Measurements from ENCODE around the gene SGMS2. TPM values are rescaled to one million over a fixed set of nuclear protein-coding genes. Genes with fewer than 3 reads are reported as not detected.
"Not testable (repeated sequence)": the region's sequence is repeated elsewhere in the genome, so short reads cannot be mapped to it uniquely, and the experiment has no call there.

SGMS2 gene
- total RNA-seq, 1 donor from 2014 or later, result 1.1 TPM

DNA sequence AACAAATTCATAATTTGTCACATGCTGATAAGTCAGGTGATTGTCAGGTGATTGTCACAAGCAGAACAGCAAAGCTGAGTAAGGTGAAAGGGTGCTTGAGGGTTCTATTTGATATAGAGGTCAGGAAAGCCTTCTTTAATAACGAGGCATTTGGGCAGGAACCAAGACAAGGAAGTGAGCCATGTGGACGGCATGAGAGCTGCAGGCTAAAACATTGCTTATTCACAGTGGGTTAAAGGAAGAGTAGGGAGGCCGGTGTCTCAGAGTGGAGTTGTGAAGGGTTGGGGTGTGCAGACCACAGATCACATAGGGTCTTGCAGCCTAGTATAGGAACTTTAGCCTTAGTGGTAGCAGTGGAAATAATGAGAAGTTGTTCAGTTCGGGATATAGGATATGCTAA is 75.3 kb downstream of the SGMS2 start:
- H3K27me3 ChIP-seq, result no peaks in the 10 kb centered on the region
- DNase-seq (ENCODE audit: low spot score), result no peak
- H3K4me3 ChIP-seq, result no peak overlapping the region
- H3K79me2 ChIP-seq (ENCODE audit: low read depth), result no peaks in the 10 kb centered on the region
- H3K4me2 ChIP-seq, result no peak overlapping the region
- no peaks in the 10 kb centered on the region for H3K9me3 ChIP-seq (ENCODE audit: low read depth)
- H3K27ac Mint-ChIP-seq, result no peak overlapping the region
- H3K27me3 Mint-ChIP-seq (ENCODE audit: insufficient read depth, low read depth), result no peaks in the 10 kb centered on the region
- no peak overlapping the region for H3K27ac ChIP-seq
- H3K4me1 ChIP-seq, result peaks cover under 1% of the 10 kb centered on the region
- H3K9ac ChIP-seq, result no peak overlapping the region
- H3K9me3 Mint-ChIP-seq, result no peaks in the 10 kb centered on the region
- H2AFZ ChIP-seq (replicated peaks), result no peak overlapping the region
- H3F3A ChIP-seq (ENCODE audit: low read depth), result no peaks in the 10 kb centered on the region
- H4K20me1 ChIP-seq (ENCODE audit: low read depth), result no peaks in the 10 kb centered on the region
- H3K36me3 Mint-ChIP-seq, result no peaks in the 10 kb centered on the region
- H3K4me3 Mint-ChIP-seq, result no peak overlapping the region
- H3K36me3 ChIP-seq, result no peaks in the 10 kb centered on the region
- H3K4me1 Mint-ChIP-seq, result no peaks in the 10 kb centered on the region
- TF ChIP-seq, protein P1, sequence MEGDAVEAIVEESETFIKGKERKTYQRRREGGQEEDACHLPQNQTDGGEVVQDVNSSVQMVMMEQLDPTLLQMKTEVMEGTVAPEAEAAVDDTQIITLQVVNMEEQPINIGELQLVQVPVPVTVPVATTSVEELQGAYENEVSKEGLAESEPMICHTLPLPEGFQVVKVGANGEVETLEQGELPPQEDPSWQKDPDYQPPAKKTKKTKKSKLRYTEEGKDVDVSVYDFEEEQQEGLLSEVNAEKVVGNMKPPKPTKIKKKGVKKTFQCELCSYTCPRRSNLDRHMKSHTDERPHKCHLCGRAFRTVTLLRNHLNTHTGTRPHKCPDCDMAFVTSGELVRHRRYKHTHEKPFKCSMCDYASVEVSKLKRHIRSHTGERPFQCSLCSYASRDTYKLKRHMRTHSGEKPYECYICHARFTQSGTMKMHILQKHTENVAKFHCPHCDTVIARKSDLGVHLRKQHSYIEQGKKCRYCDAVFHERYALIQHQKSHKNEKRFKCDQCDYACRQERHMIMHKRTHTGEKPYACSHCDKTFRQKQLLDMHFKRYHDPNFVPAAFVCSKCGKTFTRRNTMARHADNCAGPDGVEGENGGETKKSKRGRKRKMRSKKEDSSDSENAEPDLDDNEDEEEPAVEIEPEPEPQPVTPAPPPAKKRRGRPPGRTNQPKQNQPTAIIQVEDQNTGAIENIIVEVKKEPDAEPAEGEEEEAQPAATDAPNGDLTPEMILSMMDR (IDR thresholded peaks at IDR 0.05), result no peak
- no peak for TF ChIP-seq EZH2phosphoT487 (IDR thresholded peaks at IDR 0.05)
- TF ChIP-seq EZH2 (IDR thresholded peaks at IDR 0.05), result no peak

DNA sequence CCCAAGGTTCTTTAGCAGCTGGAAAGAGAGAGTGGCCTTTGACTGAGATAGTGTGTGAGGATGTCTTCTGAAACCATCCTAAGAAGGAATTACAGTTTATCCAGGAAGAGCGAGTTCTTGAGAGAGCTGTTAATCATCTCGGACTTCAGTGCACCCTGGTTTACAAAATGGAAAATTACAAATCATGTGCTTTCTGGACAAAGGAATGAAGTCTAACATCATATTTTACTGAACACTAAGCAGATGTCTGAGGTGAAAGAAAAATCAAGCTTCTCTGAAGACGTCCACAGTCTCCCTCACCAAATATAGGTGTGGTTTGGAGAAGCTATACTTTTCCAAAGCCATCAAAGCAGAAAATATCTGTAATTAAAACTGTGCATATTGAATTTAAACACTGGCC is 75.8 kb downstream of the SGMS2 start:
- no peak for DNase-seq (ENCODE audit: low spot score)
- no peaks in the 10 kb centered on the region for H3K36me3 ChIP-seq
- H3F3A ChIP-seq (ENCODE audit: low read depth), result no peaks in the 10 kb centered on the region
- no peaks in the 10 kb centered on the region for H4K20me1 ChIP-seq (ENCODE audit: low read depth)
- H3K27me3 ChIP-seq, result no peaks in the 10 kb centered on the region
- no peak overlapping the region for H3K9ac ChIP-seq
- H3K4me3 ChIP-seq, result no peak overlapping the region
- TF ChIP-seq EZH2 (IDR thresholded peaks at IDR 0.05) (no peak), EZH2phosphoT487 (IDR thresholded peaks at IDR 0.05) (no peak)
- TF ChIP-seq, protein P1 (IDR thresholded peaks at IDR 0.05), result no peak
- H3K4me2 ChIP-seq, result no peak overlapping the region
- H3K79me2 ChIP-seq (ENCODE audit: low read depth), result no peaks in the 10 kb centered on the region
- Mint-ChIP-seq H3K9me3 (no peaks in the 10 kb centered on the region), H3K36me3 (no peaks in the 10 kb centered on the region), H3K27me3 (ENCODE audit: insufficient read depth, low read depth) (no peaks in the 10 kb centered on the region), H3K4me1 (no peaks in the 10 kb centered on the region), H3K27ac (no peak overlapping the region), H3K4me3 (no peak overlapping the region)
- no peak overlapping the region for H2AFZ ChIP-seq (replicated peaks)
- H3K4me1 ChIP-seq, result no peaks in the 10 kb centered on the region
- no peaks in the 10 kb centered on the region for H3K9me3 ChIP-seq (ENCODE audit: low read depth)
- H3K27ac ChIP-seq, result no peak overlapping the region

DNA sequence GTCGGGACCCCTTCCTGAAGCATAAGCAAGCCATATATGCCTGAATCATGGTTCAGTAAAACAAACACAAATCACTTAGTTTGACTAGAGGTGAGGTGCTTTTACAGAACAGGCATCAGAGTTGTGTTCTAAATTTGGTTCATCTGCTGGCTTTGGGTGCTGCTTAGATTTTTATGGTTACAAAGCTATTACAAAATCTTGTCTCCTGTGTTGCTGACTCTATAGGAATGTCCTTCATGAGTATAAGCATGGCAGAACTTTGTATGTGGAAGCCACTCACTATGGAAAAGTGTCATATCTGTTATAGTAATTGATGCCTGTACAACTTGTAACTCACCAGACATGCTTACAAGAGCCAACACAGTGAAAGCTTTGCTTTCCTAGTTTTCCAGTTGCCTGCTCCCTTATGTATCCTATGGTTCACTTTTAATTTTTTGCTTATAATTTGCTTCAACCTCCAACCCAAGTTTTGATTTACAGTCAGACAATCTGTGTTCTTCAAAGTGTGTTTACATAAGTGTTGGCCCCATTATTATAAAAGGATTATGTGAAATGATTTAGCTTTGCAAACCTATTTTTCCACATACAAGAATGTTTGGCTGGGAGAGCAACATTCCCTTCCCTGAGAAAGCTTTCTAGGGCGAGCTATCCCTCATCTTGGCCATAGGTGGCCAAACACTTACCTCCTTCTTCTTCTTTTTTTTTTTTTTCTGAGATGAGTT is 76.6 kb downstream of the SGMS2 start:
- Mint-ChIP-seq H3K9me3 (no peaks in the 10 kb centered on the region), H3K4me3 (no peak overlapping the region), H3K4me1 (no peaks in the 10 kb centered on the region), H3K27me3 (ENCODE audit: insufficient read depth, low read depth) (no peaks in the 10 kb centered on the region), H3K36me3 (no peaks in the 10 kb centered on the region), H3K27ac (no peak overlapping the region)
- no peak for DNase-seq (ENCODE audit: low spot score)
- no peaks in the 10 kb centered on the region for H3K79me2 ChIP-seq (ENCODE audit: low read depth)
- no peaks in the 10 kb centered on the region for H4K20me1 ChIP-seq (ENCODE audit: low read depth)
- no peaks in the 10 kb centered on the region for H3K36me3 ChIP-seq
- no peak overlapping the region for H3K27ac ChIP-seq
- no peak for TF ChIP-seq EZH2phosphoT487 (IDR thresholded peaks at IDR 0.05)
- no peak overlapping the region for H3K9ac ChIP-seq
- H3K9me3 ChIP-seq (ENCODE audit: low read depth), result no peaks in the 10 kb centered on the region
- H3F3A ChIP-seq (ENCODE audit: low read depth), result no peaks in the 10 kb centered on the region
- H3K4me2 ChIP-seq, result no peak overlapping the region
- H3K27me3 ChIP-seq, result no peaks in the 10 kb centered on the region
- no peak overlapping the region for H2AFZ ChIP-seq (replicated peaks)
- H3K4me1 ChIP-seq, result no peaks in the 10 kb centered on the region
- H3K4me3 ChIP-seq, result no peak overlapping the region

DNA sequence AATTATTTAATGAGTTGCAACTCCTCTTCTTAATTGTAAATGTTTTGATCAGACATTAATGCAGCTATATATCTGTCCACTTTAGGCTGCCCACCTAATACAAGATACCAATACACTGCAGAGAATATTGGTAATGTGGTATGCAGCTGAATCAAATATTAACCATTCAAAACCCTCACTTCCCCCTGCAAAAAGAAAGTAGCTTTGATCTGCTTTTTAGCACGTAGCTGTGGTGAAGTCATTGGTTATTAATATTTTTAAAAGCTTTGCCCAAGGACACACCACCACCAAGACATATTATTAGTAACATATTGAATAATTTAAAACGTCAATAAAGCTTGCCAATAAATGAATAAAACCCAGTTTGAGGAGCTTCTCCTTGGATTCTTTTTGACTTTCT is 78.0 kb downstream of the SGMS2 start:
- Mint-ChIP-seq H3K4me3 (no peak overlapping the region), H3K9me3 (no peaks in the 10 kb centered on the region), H3K27me3 (ENCODE audit: insufficient read depth, low read depth) (no peaks in the 10 kb centered on the region), H3K36me3 (no peaks in the 10 kb centered on the region), H3K4me1 (no peaks in the 10 kb centered on the region), H3K27ac (no peak overlapping the region)
- TF ChIP-seq EZH2phosphoT487 (IDR thresholded peaks at IDR 0.05) (no peak), EZH2 (IDR thresholded peaks at IDR 0.05) (no peak)
- TF ChIP-seq, protein P1 (IDR thresholded peaks at IDR 0.05), result no peak
- Histone ChIP-seq H3K9me3 (ENCODE audit: low read depth) (no peaks in the 10 kb centered on the region), H3K9ac (no peak overlapping the region), H4K20me1 (ENCODE audit: low read depth) (no peaks in the 10 kb centered on the region), H3K79me2 (ENCODE audit: low read depth) (no peaks in the 10 kb centered on the region), H2AFZ (replicated peaks) (no peak overlapping the region), H3K4me3 (no peak overlapping the region), H3K27ac (no peak overlapping the region), H3K4me2 (no peak overlapping the region), H3F3A (ENCODE audit: low read depth) (no peaks in the 10 kb centered on the region), H3K27me3 (no peaks in the 10 kb centered on the region), H3K36me3 (no peaks in the 10 kb centered on the region), H3K4me1 (peaks cover 6% of the 10 kb centered on the region)
- DNase-seq (ENCODE audit: low spot score), result no peak

DNA sequence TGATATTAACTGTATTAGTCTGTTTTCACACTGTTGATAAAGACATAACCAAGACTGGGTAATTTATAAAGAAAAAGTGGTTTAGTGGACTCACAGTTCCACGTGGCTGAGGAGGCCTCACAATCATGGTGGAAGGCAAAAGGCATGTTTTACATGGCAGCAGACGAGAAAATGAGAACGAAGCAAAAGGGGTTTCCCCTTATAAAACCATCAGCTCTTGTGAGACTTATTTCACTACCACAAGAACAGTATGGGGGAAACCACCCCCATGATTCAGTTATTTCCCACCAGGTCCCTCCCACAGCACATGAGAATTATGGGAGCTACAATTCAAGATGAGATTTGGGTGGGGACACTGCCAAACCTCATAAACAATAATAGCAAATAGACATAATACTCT is 80.3 kb downstream of the SGMS2 start:
- not testable (repeated sequence) for H3K27me3 ChIP-seq; H2AFZ ChIP-seq (replicated peaks); H3K36me3 Mint-ChIP-seq; H3K9me3 Mint-ChIP-seq; H3F3A ChIP-seq (ENCODE audit: low read depth); DNase-seq (ENCODE audit: low spot score); H4K20me1 ChIP-seq (ENCODE audit: low read depth); H3K4me3 ChIP-seq; H3K27ac ChIP-seq; H3K79me2 ChIP-seq (ENCODE audit: low read depth); H3K9me3 ChIP-seq (ENCODE audit: low read depth); H3K4me1 ChIP-seq; H3K4me2 ChIP-seq; H3K27ac Mint-ChIP-seq; H3K4me3 Mint-ChIP-seq; H3K9ac ChIP-seq; H3K36me3 ChIP-seq; H3K4me1 Mint-ChIP-seq; H3K27me3 Mint-ChIP-seq (ENCODE audit: insufficient read depth, low read depth)

Measured in neural progenitor cell (in vitro differentiated cells).